GM10266 (cell line): Measurements from ENCODE around the gene ZNF382.

Experiments
- DNase-seq: peaks from one replicate; pipeline ENCODE4 v3.0.0; 2012; ENCODE audit errors: extremely low spot score
- TF ChIP-seq, protein P1 (sequence below): IDR thresholded peaks from 2 replicates; pipeline ENCODE4 v1.5.1; 2012; ENCODE audit warnings: mild to moderate bottlenecking, low read depth; ENCODE audit not compliant: control insufficient read depth, insufficient read depth; ENCODE audit errors: missing control alignments

The ZNF382 gene

GRCh38 chr19:36605101-36605876 is at the start of gene ZNF382:
TSS of gene ZNF382 (plus strand) at chr19:36605313. CDS start at chr19:36609915, 4,602 bp downstream.
- DNase-seq, result peak; percentile 93
- TF ChIP-seq, protein P1, sequence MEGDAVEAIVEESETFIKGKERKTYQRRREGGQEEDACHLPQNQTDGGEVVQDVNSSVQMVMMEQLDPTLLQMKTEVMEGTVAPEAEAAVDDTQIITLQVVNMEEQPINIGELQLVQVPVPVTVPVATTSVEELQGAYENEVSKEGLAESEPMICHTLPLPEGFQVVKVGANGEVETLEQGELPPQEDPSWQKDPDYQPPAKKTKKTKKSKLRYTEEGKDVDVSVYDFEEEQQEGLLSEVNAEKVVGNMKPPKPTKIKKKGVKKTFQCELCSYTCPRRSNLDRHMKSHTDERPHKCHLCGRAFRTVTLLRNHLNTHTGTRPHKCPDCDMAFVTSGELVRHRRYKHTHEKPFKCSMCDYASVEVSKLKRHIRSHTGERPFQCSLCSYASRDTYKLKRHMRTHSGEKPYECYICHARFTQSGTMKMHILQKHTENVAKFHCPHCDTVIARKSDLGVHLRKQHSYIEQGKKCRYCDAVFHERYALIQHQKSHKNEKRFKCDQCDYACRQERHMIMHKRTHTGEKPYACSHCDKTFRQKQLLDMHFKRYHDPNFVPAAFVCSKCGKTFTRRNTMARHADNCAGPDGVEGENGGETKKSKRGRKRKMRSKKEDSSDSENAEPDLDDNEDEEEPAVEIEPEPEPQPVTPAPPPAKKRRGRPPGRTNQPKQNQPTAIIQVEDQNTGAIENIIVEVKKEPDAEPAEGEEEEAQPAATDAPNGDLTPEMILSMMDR, result no peak

GRCh38 chr19:36564391-36564790 is 40.7 kb upstream of the ZNF382 start:
- TF ChIP-seq, protein P1, result no peak
- no peak for DNase-seq

GRCh38 chr19:36572593-36573019 is 32.5 kb upstream of the ZNF382 start:
- TF ChIP-seq, protein P1, result no peak
- DNase-seq, result no peak

- peak; percentile 86 for DNase-seq
- TF ChIP-seq, protein P1, result no peak
These were observed 31.9 kb upstream of the ZNF382 start, which contains the start of gene ZNF529 for GRCh38 chr19:36573020-36573894. TSS of gene ZNF529 (minus strand) at chr19:36573292. CDS start at chr19:36572346, 946 bp downstream.

DNA sequence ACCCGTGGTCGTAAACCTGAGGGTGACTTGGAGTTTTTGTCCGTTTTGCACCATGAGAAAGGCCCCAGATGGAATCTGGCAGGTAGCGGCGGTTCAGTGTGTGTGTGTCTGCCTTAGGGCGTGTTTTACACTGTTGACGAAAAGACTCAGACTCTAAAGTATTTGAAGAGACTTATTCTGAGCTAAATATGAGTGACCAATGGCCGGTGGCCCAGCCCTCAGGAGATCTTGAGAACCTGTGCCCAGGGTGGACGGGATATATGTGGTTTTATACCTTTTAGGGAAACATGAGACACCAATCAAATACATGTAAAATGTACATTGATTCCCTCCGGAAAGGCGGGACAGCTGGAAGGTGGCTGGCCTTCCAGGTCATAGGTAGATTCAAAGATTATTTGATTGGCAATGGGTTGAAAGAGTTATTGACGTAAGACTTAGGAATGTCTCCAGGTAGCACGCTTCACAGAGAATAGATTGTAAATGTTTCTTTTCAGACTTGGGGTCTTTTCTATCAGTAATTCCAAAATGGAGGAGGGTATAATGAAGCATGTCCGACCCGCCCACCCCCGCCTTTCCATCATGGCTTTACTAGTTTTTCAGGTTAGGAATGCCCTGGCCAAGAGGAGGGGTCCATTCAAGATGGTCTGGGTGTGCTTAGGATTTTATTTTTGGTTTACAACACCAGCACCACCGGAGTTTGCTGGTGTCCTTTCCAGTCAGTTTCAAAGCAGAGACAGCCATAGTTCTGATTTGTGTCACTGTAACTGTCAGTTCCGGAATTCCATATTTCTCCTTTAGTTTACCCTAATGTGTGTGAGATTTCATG is 31.0 kb upstream of the ZNF382 start:
- no peak for DNase-seq

GRCh38 chr19:36574741-36575140 is 30.4 kb upstream of the ZNF382 start:
- no peak for DNase-seq
- TF ChIP-seq, protein P1, result no peak

More for the DNA sequence above, 31.0 kb upstream of the ZNF382 start:
- TF ChIP-seq, protein P1, result no peak
